Erythroblast (primary cell): ENCODE results near the gene CFAP157.

Experiments
- GATA1 ChIP-seq: IDR thresholded peaks from 2 replicates; pipeline ENCODE4 v1.6.1; 2011; ENCODE audit warnings: low read depth, mild to moderate bottlenecking, control low read depth, low read length, moderate library complexity
- POLR2A ChIP-seq: IDR thresholded peaks from 2 replicates; pipeline ENCODE4 v1.6.1; 2011; ENCODE audit warnings: mild to moderate bottlenecking, low read length

DNA sequence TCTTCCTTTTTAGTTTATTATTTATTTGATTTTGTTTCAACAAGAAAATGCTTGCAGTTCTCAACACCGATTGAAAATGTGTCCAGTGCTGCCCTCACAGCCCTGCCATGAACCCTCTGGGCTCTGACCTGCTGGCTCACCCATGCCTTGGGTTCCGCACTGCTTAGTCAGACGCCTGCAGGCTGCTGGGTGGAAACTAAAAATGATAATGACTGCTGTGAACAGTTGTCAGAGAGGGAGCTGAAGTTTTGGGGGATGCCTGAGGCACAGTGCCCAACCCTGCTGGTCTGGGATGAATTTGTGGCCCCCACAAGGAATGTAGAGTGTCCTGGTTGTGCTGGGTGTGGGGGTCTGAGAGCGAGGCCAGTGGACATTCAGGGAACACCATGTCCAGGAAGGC is 22.2 kb upstream of the CFAP157 start:
- TF ChIP-seq POLR2A (no peak), GATA1 (no peak)
